Measurements from ENCODE around the gene HYCC1.

The HYCC1 gene

GRCh38 chr7:22998519-22998896 lies 15.4 kb downstream of the HYCC1 start:
- H3K9ac ChIP-seq (ENCODE audit: low read depth, low read length, poor library complexity), result no peak overlapping the region
- H3K4me3 ChIP-seq (ENCODE audit: low read length in 2 of 2), result no peak overlapping the region
- H3K18ac ChIP-seq (ENCODE audit: low read length), result no peak overlapping the region
- H2BK12ac ChIP-seq (ENCODE audit: low read length), result no peak overlapping the region
- H3K36me3 ChIP-seq (replicated peaks in 1 of 2; ENCODE audit: control insufficient read depth in 2 of 2, insufficient read depth in 2 of 2, low read length in 2 of 2), result peaks cover 0 to 4% of the 10 kb centered on the region in 2 donors
- no peak overlapping the region for H3K14ac ChIP-seq (ENCODE audit: low read length)
- H3K4me1 ChIP-seq (ENCODE audit: control insufficient read depth in 2 of 2, insufficient read depth in 1 of 2, low read depth in 1 of 2, low read length in 2 of 2), result no peaks in the 10 kb centered on the region
- no peak overlapping the region for H4K8ac ChIP-seq (ENCODE audit: low read depth, low read length)
- no peak overlapping the region for H2AFZ ChIP-seq (ENCODE audit: low read length)
- H2AK5ac ChIP-seq (ENCODE audit: low read depth, low read length), result no peak overlapping the region
- no peak overlapping the region for H3K4me2 ChIP-seq (ENCODE audit: insufficient read depth, low read length, poor library complexity, severe bottlenecking)
- no CpG with 5 or more reads among the region's 2 CpGs for WGBS, 2 donors (ENCODE audit: extremely low coverage in 2 of 2, insufficient read length in 2 of 2, insufficient replicate concordance in 1 of 2)
- H3K23ac ChIP-seq (ENCODE audit: low read depth, low read length, poor library complexity), result no peak overlapping the region
- no peak overlapping the region for H3K27ac ChIP-seq (replicated peaks; ENCODE audit: low read length)
- H2BK5ac ChIP-seq (ENCODE audit: low read length), result no peak overlapping the region
- no peak overlapping the region for H4K91ac ChIP-seq (ENCODE audit: low read depth, low read length, poor library complexity)
- DNase-seq (ENCODE audit: low spot score), result no peak
- no peaks in the 10 kb centered on the region for H3K27me3 ChIP-seq (ENCODE audit: control insufficient read depth in 3 of 3, insufficient read depth in 3 of 3, low read depth in 1 of 3, low read length in 3 of 3)
- H2BK120ac ChIP-seq (ENCODE audit: low read depth, low read length), result no peak overlapping the region
- H2BK15ac ChIP-seq (ENCODE audit: low read length), result no peak overlapping the region
- no peaks in the 10 kb centered on the region for H3K79me1 ChIP-seq (ENCODE audit: low read depth, low read length)
- no peaks in the 10 kb centered on the region for H3K9me3 ChIP-seq (replicated peaks in 1 of 2; ENCODE audit: control insufficient read depth in 2 of 2, insufficient read depth in 1 of 2, low read depth in 1 of 2, low read length in 2 of 2)
- H3K4ac ChIP-seq (ENCODE audit: low read length), result no peak overlapping the region

- Histone ChIP-seq H2BK12ac (ENCODE audit: low read length) (no peak overlapping the region), H3K4me2 (ENCODE audit: insufficient read depth, low read length, poor library complexity, severe bottlenecking) (no peak overlapping the region), H4K91ac (ENCODE audit: low read depth, low read length, poor library complexity) (no peak overlapping the region), H3K23ac (ENCODE audit: low read depth, low read length, poor library complexity) (no peak overlapping the region), H4K8ac (ENCODE audit: low read depth, low read length) (no peak overlapping the region), H3K4me1 (ENCODE audit: control insufficient read depth in 2 of 2, insufficient read depth in 1 of 2, low read depth in 1 of 2, low read length in 2 of 2) (no peaks in the 10 kb centered on the region), H3K4me3 (ENCODE audit: low read length in 2 of 2) (no peak overlapping the region), H3K14ac (ENCODE audit: low read length) (no peak overlapping the region), H3K9me3 (replicated peaks in 1 of 2; ENCODE audit: control insufficient read depth in 2 of 2, insufficient read depth in 1 of 2, low read depth in 1 of 2, low read length in 2 of 2) (no peaks in the 10 kb centered on the region), H3K9ac (ENCODE audit: low read depth, low read length, poor library complexity) (no peak overlapping the region), H3K18ac (ENCODE audit: low read length) (no peak overlapping the region), H3K27ac (replicated peaks; ENCODE audit: low read length) (no peak overlapping the region), H2BK15ac (ENCODE audit: low read length) (no peak overlapping the region), H3K36me3 (replicated peaks in 1 of 2; ENCODE audit: control insufficient read depth in 2 of 2, insufficient read depth in 2 of 2, low read length in 2 of 2) (peaks cover 0 to 4% of the 10 kb centered on the region in 2 donors), H3K79me1 (ENCODE audit: low read depth, low read length) (no peaks in the 10 kb centered on the region), H2AK5ac (ENCODE audit: low read depth, low read length) (no peak overlapping the region), H2BK120ac (ENCODE audit: low read depth, low read length) (no peak overlapping the region), H3K4ac (ENCODE audit: low read length) (no peak overlapping the region), H3K27me3 (ENCODE audit: control insufficient read depth in 3 of 3, insufficient read depth in 3 of 3, low read depth in 1 of 3, low read length in 3 of 3) (no peaks in the 10 kb centered on the region), H2BK5ac (ENCODE audit: low read length) (no peak overlapping the region), H2AFZ (ENCODE audit: low read length) (no peak overlapping the region)
- WGBS, 2 donors (ENCODE audit: extremely low coverage in 2 of 2, insufficient read length in 2 of 2, insufficient replicate concordance in 1 of 2), result no CpG with 5 or more reads among the region's 2 CpGs
- DNase-seq (ENCODE audit: low spot score), result no peak
Measured at GRCh38 chr7:22997871-22998518, 15.9 kb downstream of the HYCC1 start.

- H3K4me2 ChIP-seq (ENCODE audit: insufficient read depth, low read length, poor library complexity, severe bottlenecking), result no peak overlapping the region
- H2AK5ac ChIP-seq (ENCODE audit: low read depth, low read length), result no peak overlapping the region
- no peak overlapping the region for H3K9ac ChIP-seq (ENCODE audit: low read depth, low read length, poor library complexity)
- no peaks in the 10 kb centered on the region for H3K4me1 ChIP-seq (ENCODE audit: control insufficient read depth in 2 of 2, insufficient read depth in 1 of 2, low read depth in 1 of 2, low read length in 2 of 2)
- H4K91ac ChIP-seq (ENCODE audit: low read depth, low read length, poor library complexity), result no peak overlapping the region
- H3K36me3 ChIP-seq (replicated peaks in 1 of 2; ENCODE audit: control insufficient read depth in 2 of 2, insufficient read depth in 2 of 2, low read length in 2 of 2), result peaks cover 0 to 4% of the 10 kb centered on the region in 2 donors
- H2AFZ ChIP-seq (ENCODE audit: low read length), result no peak overlapping the region
- no peak overlapping the region for H3K18ac ChIP-seq (ENCODE audit: low read length)
- no peaks in the 10 kb centered on the region for H3K79me1 ChIP-seq (ENCODE audit: low read depth, low read length)
- no peaks in the 10 kb centered on the region for H3K9me3 ChIP-seq (replicated peaks in 1 of 2; ENCODE audit: control insufficient read depth in 2 of 2, insufficient read depth in 1 of 2, low read depth in 1 of 2, low read length in 2 of 2)
- WGBS, 2 donors (ENCODE audit: extremely low coverage in 2 of 2, insufficient read length in 2 of 2, insufficient replicate concordance in 1 of 2), result no CpG with 5 or more reads among the region's 1 CpG
- H2BK120ac ChIP-seq (ENCODE audit: low read depth, low read length), result no peak overlapping the region
- H2BK5ac ChIP-seq (ENCODE audit: low read length), result no peak overlapping the region
- H2BK15ac ChIP-seq (ENCODE audit: low read length), result no peak overlapping the region
- no peak overlapping the region for H3K23ac ChIP-seq (ENCODE audit: low read depth, low read length, poor library complexity)
- H3K27ac ChIP-seq (replicated peaks; ENCODE audit: low read length), result no peak overlapping the region
- no peak overlapping the region for H2BK12ac ChIP-seq (ENCODE audit: low read length)
- DNase-seq (ENCODE audit: low spot score), result no peak
- no peak overlapping the region for H4K8ac ChIP-seq (ENCODE audit: low read depth, low read length)
- no peaks in the 10 kb centered on the region for H3K27me3 ChIP-seq (ENCODE audit: control insufficient read depth in 3 of 3, insufficient read depth in 3 of 3, low read depth in 1 of 3, low read length in 3 of 3)
- H3K14ac ChIP-seq (ENCODE audit: low read length), result no peak overlapping the region
- no peak overlapping the region for H3K4ac ChIP-seq (ENCODE audit: low read length)
- no peak overlapping the region for H3K4me3 ChIP-seq (ENCODE audit: low read length in 2 of 2)
Measured at GRCh38 chr7:22996470-22996869, 17.5 kb downstream of the HYCC1 start.

- H3K79me1 ChIP-seq (ENCODE audit: low read depth, low read length), result no peaks in the 10 kb centered on the region
- no peak overlapping the region for H3K23ac ChIP-seq (ENCODE audit: low read depth, low read length, poor library complexity)
- no peak overlapping the region for H3K9ac ChIP-seq (ENCODE audit: low read depth, low read length, poor library complexity)
- DNase-seq (ENCODE audit: low spot score), result no peak
- no peak overlapping the region for H2BK15ac ChIP-seq (ENCODE audit: low read length)
- H3K4me1 ChIP-seq (ENCODE audit: control insufficient read depth in 2 of 2, insufficient read depth in 1 of 2, low read depth in 1 of 2, low read length in 2 of 2), result no peaks in the 10 kb centered on the region
- no peak overlapping the region for H4K91ac ChIP-seq (ENCODE audit: low read depth, low read length, poor library complexity)
- no peak overlapping the region for H2BK12ac ChIP-seq (ENCODE audit: low read length)
- H3K18ac ChIP-seq (ENCODE audit: low read length), result no peak overlapping the region
- no CpG with 5 or more reads among the region's 2 CpGs for WGBS, 2 donors (ENCODE audit: extremely low coverage in 2 of 2, insufficient read length in 2 of 2, insufficient replicate concordance in 1 of 2)
- no peak overlapping the region for H2BK5ac ChIP-seq (ENCODE audit: low read length)
- H2AFZ ChIP-seq (ENCODE audit: low read length), result no peak overlapping the region
- no peak overlapping the region for H3K4me2 ChIP-seq (ENCODE audit: insufficient read depth, low read length, poor library complexity, severe bottlenecking)
- H3K27ac ChIP-seq (replicated peaks; ENCODE audit: low read length), result no peak overlapping the region
- no peak overlapping the region for H3K4me3 ChIP-seq (ENCODE audit: low read length in 2 of 2)
- no peak overlapping the region for H3K14ac ChIP-seq (ENCODE audit: low read length)
- H2BK120ac ChIP-seq (ENCODE audit: low read depth, low read length), result no peak overlapping the region
- H3K9me3 ChIP-seq (replicated peaks in 1 of 2; ENCODE audit: control insufficient read depth in 2 of 2, insufficient read depth in 1 of 2, low read depth in 1 of 2, low read length in 2 of 2), result no peaks in the 10 kb centered on the region
- H3K4ac ChIP-seq (ENCODE audit: low read length), result no peak overlapping the region
- H3K36me3 ChIP-seq (replicated peaks in 1 of 2; ENCODE audit: control insufficient read depth in 2 of 2, insufficient read depth in 2 of 2, low read length in 2 of 2), result peaks cover 0 to 5% of the 10 kb centered on the region in 2 donors
- H4K8ac ChIP-seq (ENCODE audit: low read depth, low read length), result no peak overlapping the region
- H3K27me3 ChIP-seq (ENCODE audit: control insufficient read depth in 3 of 3, insufficient read depth in 3 of 3, low read depth in 1 of 3, low read length in 3 of 3), result no peaks in the 10 kb centered on the region
- no peak overlapping the region for H2AK5ac ChIP-seq (ENCODE audit: low read depth, low read length)
Measured at GRCh38 chr7:22995011-22995410, 18.9 kb downstream of the HYCC1 start.

Data from neuronal stem cell (in vitro differentiated cells).